Mesendoderm (in vitro differentiated cells): ENCODE results near the gene DNAJB9.

Experiments
- DNase-seq: peaks from one replicate; pipeline ENCODE4 v3.0.0; 2013
- H2AK5ac ChIP-seq: 2 replicates; pipeline ENCODE4 v1.6.1; 2013; ENCODE audit warnings: low read length, inconsistent platforms
- H2BK120ac ChIP-seq: 2 replicates; pipeline ENCODE4 v1.6.1; 2013; ENCODE audit warnings: low read depth, mild to moderate bottlenecking, low read length, moderate library complexity, mixed read lengths
- H2BK15ac ChIP-seq: replicated peaks from 2 replicates; pipeline ENCODE4 v1.6.1; 2013; ENCODE audit warnings: low read depth, mild to moderate bottlenecking, moderate library complexity
- H2BK5ac ChIP-seq: 2 replicates; pipeline ENCODE4 v1.6.1; 2013; ENCODE audit warnings: low read length, inconsistent platforms
- H3K18ac ChIP-seq: 2 replicates; pipeline ENCODE4 v1.6.1; 2013; ENCODE audit warnings: mild to moderate bottlenecking, low read length, mixed read lengths
- H3K23ac ChIP-seq: one replicate; pipeline ENCODE4 v1.6.1; 2013; ENCODE audit warnings: low read length
- H3K27ac ChIP-seq: 2 replicates; pipeline ENCODE4 v1.5.1; 2013; ENCODE audit warnings: low read depth, mild to moderate bottlenecking, inconsistent platforms, low read length, moderate library complexity
- H3K27me3 ChIP-seq: 2 replicates; pipeline ENCODE4 v1.6.1; 2013; ENCODE audit warnings: low read length, control low read depth, mild to moderate bottlenecking, inconsistent platforms; ENCODE audit not compliant: insufficient read depth, poor library complexity
- H3K36me3 ChIP-seq: 2 replicates; pipeline ENCODE4 v1.6.1; 2013; ENCODE audit warnings: low read length, inconsistent platforms; ENCODE audit not compliant: control insufficient read depth, insufficient read depth
- H3K4ac ChIP-seq: one replicate; pipeline ENCODE4 v1.6.1; 2013; ENCODE audit warnings: low read depth, mild to moderate bottlenecking, low read length, moderate library complexity
- H3K4me1 ChIP-seq: 2 replicates; pipeline ENCODE4 v1.6.1; 2013; ENCODE audit warnings: low read depth, low read length, inconsistent platforms; ENCODE audit not compliant: control insufficient read depth
- H3K4me2 ChIP-seq: 2 replicates; pipeline ENCODE4 v1.6.1; 2013; ENCODE audit warnings: low read length
- H3K4me3 ChIP-seq: 2 replicates; pipeline ENCODE4 v1.5.1; 2013; ENCODE audit warnings: mild to moderate bottlenecking, low read length
- H3K56ac ChIP-seq: one replicate; pipeline ENCODE4 v1.6.1; 2013; ENCODE audit warnings: low read length
- H3K79me1 ChIP-seq: 2 replicates; pipeline ENCODE4 v1.6.1; 2013; ENCODE audit warnings: low read length, inconsistent platforms
- H3K79me2 ChIP-seq: 2 replicates; pipeline ENCODE4 v1.6.1; 2013; ENCODE audit warnings: mild to moderate bottlenecking, low read length; ENCODE audit not compliant: control insufficient read depth, insufficient read depth
- H3K9ac ChIP-seq: 2 replicates; pipeline ENCODE4 v1.6.1; 2013; ENCODE audit warnings: low read length, inconsistent platforms
- H4K5ac ChIP-seq: one replicate; pipeline ENCODE4 v1.6.1; 2013; ENCODE audit warnings: low read length
- H4K8ac ChIP-seq: one replicate; pipeline ENCODE4 v1.6.1; 2013; ENCODE audit warnings: low read depth, mild to moderate bottlenecking, control low read depth, low read length, moderate library complexity
- WGBS: extraction: QIAGEN DNeasy Blood & Tissue Kit; methylation state at CpG from one replicate; pipeline ENCODE4 v1.1.7; 2013; ENCODE audit warnings: low lambda C conversion rate, missing lambda C conversion rate; ENCODE audit not compliant: insufficient coverage; ENCODE audit errors: extremely low coverage; 5-methylcytosine and 5-hydroxymethylcytosine counted together

Gene DNAJB9

DNA sequence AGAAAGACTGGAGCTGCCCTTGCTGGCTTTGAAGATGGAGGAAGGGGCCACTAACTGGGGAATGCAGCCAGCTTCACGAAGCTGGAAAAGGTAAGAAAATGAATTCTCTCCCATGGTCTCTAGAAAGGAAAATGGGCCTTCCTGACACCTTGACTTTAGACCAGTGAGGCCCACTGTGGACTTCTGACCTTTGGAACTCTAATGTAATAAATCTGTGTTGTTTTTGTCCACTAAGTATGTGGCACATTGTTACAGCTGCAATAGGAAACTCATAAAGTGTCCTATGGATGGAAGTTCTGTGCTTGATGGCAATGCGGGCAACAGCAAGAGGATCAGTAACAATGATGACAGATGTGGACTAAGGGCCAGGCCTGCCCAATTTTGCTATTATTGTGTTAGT lies 20.9 kb downstream of the DNAJB9 start:
- H3K36me3 ChIP-seq: no peaks in the 10 kb centered on the region
- H3K27me3 ChIP-seq: no peaks in the 10 kb centered on the region
- H3K4me3 ChIP-seq: no peak overlapping the region
- H2BK120ac ChIP-seq: no peak overlapping the region
- H3K9ac ChIP-seq: no peak overlapping the region
- H3K4me1 ChIP-seq: no peaks in the 10 kb centered on the region
- H4K5ac ChIP-seq: no peak overlapping the region
- H3K4me2 ChIP-seq: no peak overlapping the region
- H4K8ac ChIP-seq: no peak overlapping the region
- no peak overlapping the region for H3K56ac ChIP-seq
- no peak overlapping the region for H2AK5ac ChIP-seq
- WGBS: no CpG with 5 or more reads among the region's 2 CpGs
- H2BK15ac ChIP-seq: no peak overlapping the region
- H3K27ac ChIP-seq: no peak overlapping the region
- no peak overlapping the region for H3K18ac ChIP-seq
- no peaks in the 10 kb centered on the region for H3K79me1 ChIP-seq
- no peak overlapping the region for H3K4ac ChIP-seq
- no peak overlapping the region for H2BK5ac ChIP-seq
- no peak for DNase-seq
- no peaks in the 10 kb centered on the region for H3K79me2 ChIP-seq
- no peak overlapping the region for H3K23ac ChIP-seq

DNA sequence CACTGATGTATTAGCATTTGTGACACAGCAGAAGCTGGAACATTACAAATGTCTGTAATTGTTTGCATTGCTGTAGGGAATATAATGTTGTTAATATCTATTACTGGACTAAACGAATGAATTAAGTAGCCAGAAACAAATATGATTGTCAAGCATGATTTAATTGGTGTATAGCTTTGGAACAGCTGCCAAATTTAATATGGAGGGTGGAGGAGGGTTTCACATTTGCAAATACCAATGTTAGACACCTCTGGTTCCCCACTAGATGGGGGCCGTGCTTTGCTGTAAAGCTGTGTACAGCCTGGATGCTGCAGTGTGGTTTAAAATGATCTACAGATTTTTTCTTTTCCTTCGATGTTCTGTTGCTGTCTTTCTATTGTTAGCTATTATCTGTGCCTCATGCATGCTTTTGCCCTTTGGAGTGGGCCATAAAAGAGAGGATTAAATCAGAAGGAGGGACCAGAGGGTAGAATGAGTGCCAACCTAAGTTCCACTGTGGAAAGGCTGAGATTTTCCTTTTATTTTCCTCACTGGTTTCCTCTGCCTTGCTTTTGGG lies 23.1 kb downstream of the DNAJB9 start:
- no peak overlapping the region for H3K18ac ChIP-seq
- no peak overlapping the region for H3K9ac ChIP-seq
- no peak overlapping the region for H2AK5ac ChIP-seq
- no peak overlapping the region for H3K56ac ChIP-seq
- no peak overlapping the region for H3K4me2 ChIP-seq
- no peaks in the 10 kb centered on the region for H3K79me1 ChIP-seq
- H3K4me1 ChIP-seq: no peaks in the 10 kb centered on the region
- H3K27ac ChIP-seq: no peak overlapping the region
- H3K4ac ChIP-seq: no peak overlapping the region
- H2BK5ac ChIP-seq: no peak overlapping the region
- no peaks in the 10 kb centered on the region for H3K36me3 ChIP-seq
- no peak overlapping the region for H4K5ac ChIP-seq
- H2BK120ac ChIP-seq: no peak overlapping the region
- no peak overlapping the region for H3K4me3 ChIP-seq
- H3K23ac ChIP-seq: no peak overlapping the region
- H3K27me3 ChIP-seq: no peaks in the 10 kb centered on the region
- WGBS: no CpG with 5 or more reads among the region's 3 CpGs
- DNase-seq: no peak
- H4K8ac ChIP-seq: no peak overlapping the region
- no peaks in the 10 kb centered on the region for H3K79me2 ChIP-seq
- H2BK15ac ChIP-seq: no peak overlapping the region

DNA sequence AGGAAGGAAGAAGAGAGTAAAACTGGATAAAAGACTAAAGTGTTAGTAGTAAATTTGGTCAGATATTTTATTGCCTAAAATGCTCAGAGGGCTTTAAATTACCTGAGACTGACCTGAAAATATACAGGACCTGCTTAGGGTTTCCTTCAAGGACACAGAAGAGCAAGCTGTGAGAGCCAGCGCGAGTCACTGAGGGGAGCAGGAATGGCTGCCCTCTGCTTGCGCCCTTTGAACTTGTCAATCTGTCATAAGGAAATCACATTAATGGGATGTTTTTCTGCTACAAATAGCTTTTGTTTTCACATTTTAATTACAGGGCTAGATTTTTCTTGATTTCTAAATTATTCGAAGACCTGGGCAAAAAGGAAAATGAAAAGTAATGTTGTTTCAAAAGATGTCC lies 26.9 kb downstream of the DNAJB9 start:
- H3K79me1 ChIP-seq: no peaks in the 10 kb centered on the region
- no peak overlapping the region for H3K23ac ChIP-seq
- H4K8ac ChIP-seq: no peak overlapping the region
- H2BK120ac ChIP-seq: no peak overlapping the region
- H3K79me2 ChIP-seq: no peaks in the 10 kb centered on the region
- no CpG with 5 or more reads among the region's 4 CpGs for WGBS
- no peaks in the 10 kb centered on the region for H3K27me3 ChIP-seq
- no peak overlapping the region for H3K4ac ChIP-seq
- no peak overlapping the region for H3K27ac ChIP-seq
- H3K4me3 ChIP-seq: no peak overlapping the region
- no peaks in the 10 kb centered on the region for H3K4me1 ChIP-seq
- no peak overlapping the region for H3K4me2 ChIP-seq
- no peak overlapping the region for H2BK5ac ChIP-seq
- H4K5ac ChIP-seq: no peak overlapping the region
- DNase-seq: no peak
- no peak overlapping the region for H2BK15ac ChIP-seq
- H3K9ac ChIP-seq: no peak overlapping the region
- H2AK5ac ChIP-seq: no peak overlapping the region
- no peaks in the 10 kb centered on the region for H3K36me3 ChIP-seq
- no peak overlapping the region for H3K18ac ChIP-seq
- H3K56ac ChIP-seq: no peak overlapping the region

DNA sequence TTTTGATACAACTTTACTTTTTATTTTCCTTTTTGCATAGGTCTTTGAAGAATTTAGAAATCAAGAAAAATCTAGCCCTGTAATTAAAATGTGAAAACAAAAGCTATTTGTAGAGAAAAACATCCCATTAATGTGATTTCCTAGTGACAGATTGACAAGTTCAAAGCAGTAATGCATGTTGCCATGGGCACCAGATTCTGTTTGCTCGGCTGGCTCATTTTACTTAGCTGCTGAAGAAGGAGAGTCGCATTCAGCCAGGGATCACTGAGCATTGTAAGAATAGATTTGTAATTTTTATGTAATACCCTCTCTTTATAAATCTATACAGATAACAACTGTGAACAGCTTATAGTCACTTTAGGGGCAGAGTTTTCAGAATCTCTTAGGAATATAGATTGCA lies 28.5 kb downstream of the DNAJB9 start:
- no peaks in the 10 kb centered on the region for H3K79me2 ChIP-seq
- no peak overlapping the region for H2AK5ac ChIP-seq
- no peak overlapping the region for H2BK120ac ChIP-seq
- no peak overlapping the region for H2BK5ac ChIP-seq
- H3K4me3 ChIP-seq: no peak overlapping the region
- H3K4me1 ChIP-seq: no peaks in the 10 kb centered on the region
- no peak overlapping the region for H4K5ac ChIP-seq
- H3K23ac ChIP-seq: no peak overlapping the region
- H4K8ac ChIP-seq: no peak overlapping the region
- H3K9ac ChIP-seq: no peak overlapping the region
- no CpG with 5 or more reads among the region's 2 CpGs for WGBS
- H3K27me3 ChIP-seq: no peaks in the 10 kb centered on the region
- H3K79me1 ChIP-seq: no peaks in the 10 kb centered on the region
- H3K27ac ChIP-seq: no peak overlapping the region
- DNase-seq: no peak
- H3K36me3 ChIP-seq: no peaks in the 10 kb centered on the region
- H2BK15ac ChIP-seq: no peak overlapping the region
- H3K4ac ChIP-seq: no peak overlapping the region
- no peak overlapping the region for H3K56ac ChIP-seq
- no peak overlapping the region for H3K18ac ChIP-seq
- H3K4me2 ChIP-seq: no peak overlapping the region

DNA sequence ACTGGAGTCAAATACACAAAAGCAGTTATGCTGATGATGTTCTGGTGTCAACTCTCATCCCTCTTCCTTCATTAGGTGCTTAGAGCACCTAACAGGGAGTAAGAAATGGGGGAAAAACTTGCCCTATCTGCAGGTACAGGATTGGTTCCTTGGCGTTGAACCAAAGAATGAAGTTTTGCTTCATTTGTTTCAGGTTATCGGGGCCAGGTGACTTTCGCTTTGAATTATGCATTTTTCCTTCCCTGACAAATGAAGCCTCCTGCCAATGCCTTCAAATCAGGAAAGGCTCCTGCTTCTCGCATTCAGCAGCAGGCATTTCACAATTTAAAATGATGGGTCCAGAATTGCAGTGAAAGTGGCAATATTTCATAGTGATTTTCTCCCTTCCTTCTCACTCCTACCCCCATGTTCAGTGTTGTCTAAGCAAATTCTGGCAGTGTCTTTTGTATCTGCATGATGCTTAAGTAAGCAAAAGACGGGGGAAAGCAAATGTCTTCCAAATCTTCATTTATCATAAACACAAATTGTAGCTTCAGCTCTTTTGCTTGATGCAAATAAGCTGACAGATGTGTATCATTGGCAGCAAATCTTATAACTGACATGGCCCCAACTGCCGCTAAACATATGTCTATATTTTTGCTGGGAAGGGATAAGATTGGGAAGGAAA lies 29.4 kb downstream of the DNAJB9 start:
- no peak overlapping the region for H2BK5ac ChIP-seq
- no peaks in the 10 kb centered on the region for H3K36me3 ChIP-seq
- no peak overlapping the region for H2BK120ac ChIP-seq
- H3K23ac ChIP-seq: no peak overlapping the region
- no peaks in the 10 kb centered on the region for H3K27me3 ChIP-seq
- no peak overlapping the region for H4K5ac ChIP-seq
- H3K27ac ChIP-seq: no peak overlapping the region
- DNase-seq: no peak
- no peak overlapping the region for H4K8ac ChIP-seq
- no peaks in the 10 kb centered on the region for H3K79me2 ChIP-seq
- H3K56ac ChIP-seq: no peak overlapping the region
- no peak overlapping the region for H2AK5ac ChIP-seq
- no peak overlapping the region for H2BK15ac ChIP-seq
- H3K4me1 ChIP-seq: no peaks in the 10 kb centered on the region
- no peak overlapping the region for H3K18ac ChIP-seq
- no peak overlapping the region for H3K9ac ChIP-seq
- no peak overlapping the region for H3K4ac ChIP-seq
- no peak overlapping the region for H3K4me2 ChIP-seq
- no peak overlapping the region for H3K4me3 ChIP-seq
- no peaks in the 10 kb centered on the region for H3K79me1 ChIP-seq
- no CpG with 5 or more reads among the region's 6 CpGs for WGBS

DNA sequence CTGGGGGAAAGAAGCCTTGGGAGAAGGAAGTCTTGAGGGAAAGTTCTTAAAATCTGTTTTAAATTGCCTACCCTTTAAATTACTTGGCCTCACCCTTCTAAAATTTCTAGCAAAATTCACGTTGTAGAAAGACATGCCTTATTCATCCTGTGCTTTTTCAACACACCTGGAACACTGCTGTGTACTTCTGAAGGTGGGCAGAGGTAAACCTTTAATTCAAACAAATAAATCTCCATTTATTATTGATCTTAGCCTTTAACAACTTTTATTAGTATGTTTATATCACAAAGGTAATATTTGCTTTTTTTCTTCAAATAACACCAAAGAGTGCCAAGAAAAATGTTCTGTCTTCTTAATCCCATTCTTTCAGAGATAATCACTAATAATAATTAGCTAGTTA lies 30.7 kb downstream of the DNAJB9 start:
- Histone ChIP-seq H3K9ac (no peak overlapping the region), H2BK5ac (no peak overlapping the region), H2AK5ac (no peak overlapping the region), H3K4me3 (no peak overlapping the region), H3K56ac (no peak overlapping the region), H3K23ac (no peak overlapping the region), H2BK15ac (no peak overlapping the region), H3K18ac (no peak overlapping the region), H4K8ac (no peak overlapping the region), H3K4me2 (no peak overlapping the region), H3K4ac (no peak overlapping the region), H3K27me3 (no peaks in the 10 kb centered on the region), H3K79me1 (no peaks in the 10 kb centered on the region), H3K4me1 (no peaks in the 10 kb centered on the region), H3K36me3 (no peaks in the 10 kb centered on the region), H3K27ac (no peak overlapping the region), H3K79me2 (no peaks in the 10 kb centered on the region), H4K5ac (no peak overlapping the region), H2BK120ac (no peak overlapping the region)
- no CpG with 5 or more reads among the region's 1 CpG for WGBS
- no peak for DNase-seq
